Thoracic aorta (tissue), 2 donors: ENCODE measurements around the gene GINS2. TPM values are rescaled to one million over a fixed set of nuclear protein-coding genes. Genes with fewer than 3 reads are reported as not detected.

ENCODE experiments used
- ATAC-seq: fragments of 150-250 bp; one replicate; pipeline ENCODE4 v1.8.0; 2017; ENCODE audit warnings: low read depth; ENCODE audit not compliant: insufficient number of reproducible peaks, low FRiP score
- DNase-seq: peaks from one replicate; pipeline ENCODE4 v3.0.0-alpha.2; 2020; ENCODE audit warnings: low spot score
- H3K27ac ChIP-seq, 2 donors: fragments of 200-600 bp; sonication (generic); 1 replicate in 1 of 2; 2 replicates in 1 of 2; pipeline ENCODE4 v1.5.1; 2016; ENCODE audit warnings: mild to moderate bottlenecking in 2 of 2, moderate library complexity in 2 of 2
- H3K27me3 ChIP-seq: fragments of 200-600 bp; sonication (generic); replicated peaks from 2 replicates; pipeline ENCODE4 v1.6.0; 2016; ENCODE audit warnings: mild to moderate bottlenecking; ENCODE audit not compliant: insufficient read depth
- H3K36me3 ChIP-seq: fragments of 200-600 bp; sonication (generic); one replicate; pipeline ENCODE4 v1.5.1; 2016
- H3K4me1 ChIP-seq, 2 donors: fragments of 200-600 bp; sonication (generic); 1 replicate in 1 of 2; 2 replicates in 1 of 2; pipeline versions ENCODE4 v1.5.1 to v1.6.0; 2016; ENCODE audit warnings: low read depth in 2 of 2, mild to moderate bottlenecking in 1 of 2; ENCODE audit not compliant: control insufficient read depth in 1 of 2
- H3K4me3 ChIP-seq: fragments of 200-600 bp; sonication (generic); 2 replicates; pipeline ENCODE4 v1.5.1; 2016; ENCODE audit warnings: mild to moderate bottlenecking
- H3K9me3 ChIP-seq: fragments of 200-600 bp; sonication (generic); 2 replicates; pipeline ENCODE4 v1.5.1; 2016
- CTCF ChIP-seq: fragments of 200-600 bp; sonication (generic); IDR thresholded peaks from one replicate; pipeline ENCODE4 v1.5.1; 2019; ENCODE audit warnings: antibody characterized with exemption
- total RNA-seq, 2 donors: library from RNA; depleted of rRNA; stranded (reverse); fragments of >200 nt; gene quantifications; one replicate each; pipeline versions ENCODE4 v1.1.0 to v1.2.3, GENCODE V29; 2016

The GINS2 gene
- total RNA-seq, 2 donors from 2014 or later, result 0.28 to 2.0 TPM

DNA sequence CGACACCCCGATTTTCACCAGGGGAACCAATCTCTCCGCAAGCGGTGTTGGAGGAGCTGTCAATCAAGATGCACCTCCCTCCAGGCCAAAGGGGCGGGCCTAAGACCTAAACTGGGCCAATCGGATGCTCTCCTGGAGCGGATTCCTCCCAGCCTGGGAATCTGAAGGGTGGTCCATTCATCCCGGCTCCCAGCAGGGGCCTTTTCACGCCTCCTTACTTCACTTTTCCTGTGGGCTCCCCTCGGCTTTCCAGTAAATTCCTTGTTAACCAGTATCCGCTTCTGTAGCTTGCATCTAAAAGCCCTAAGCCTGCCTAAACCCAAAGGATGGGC lies 45.1 kb upstream of the GINS2 start:
- TF ChIP-seq CTCF, result no peak
- no peak overlapping the region for H3K4me3 ChIP-seq
- no peaks in the 10 kb centered on the region for H3K27me3 ChIP-seq
- ATAC-seq, result no peak
- no peaks in the 10 kb centered on the region for H3K9me3 ChIP-seq
- no peak overlapping the region for H3K27ac ChIP-seq
- H3K4me1 ChIP-seq, result no peaks in the 10 kb centered on the region
- no peaks in the 10 kb centered on the region for H3K36me3 ChIP-seq
- DNase-seq, result no peak

GRCh38 chr16:85733155-85733838 lies 44.5 kb upstream of the GINS2 start:
- H3K9me3 ChIP-seq, result no peaks in the 10 kb centered on the region
- no peak overlapping the region for H3K4me3 ChIP-seq
- no peaks in the 10 kb centered on the region for H3K27me3 ChIP-seq
- no peaks in the 10 kb centered on the region for H3K4me1 ChIP-seq
- ATAC-seq (no peak), DNase-seq (no peak)
- no peaks in the 10 kb centered on the region for H3K36me3 ChIP-seq
- no peak overlapping the region for H3K27ac ChIP-seq
- no peak for TF ChIP-seq CTCF

GRCh38 chr16:85731179-85731578 lies 42.4 kb upstream of the GINS2 start:
- TF ChIP-seq CTCF, result no peak
- no peak for ATAC-seq
- no peaks in the 10 kb centered on the region for H3K9me3 ChIP-seq
- no peaks in the 10 kb centered on the region for H3K36me3 ChIP-seq
- no peak overlapping the region for H3K27ac ChIP-seq
- no peaks in the 10 kb centered on the region for H3K4me1 ChIP-seq
- H3K4me3 ChIP-seq, result no peak overlapping the region
- H3K27me3 ChIP-seq, result no peaks in the 10 kb centered on the region
- no peak for DNase-seq

DNA sequence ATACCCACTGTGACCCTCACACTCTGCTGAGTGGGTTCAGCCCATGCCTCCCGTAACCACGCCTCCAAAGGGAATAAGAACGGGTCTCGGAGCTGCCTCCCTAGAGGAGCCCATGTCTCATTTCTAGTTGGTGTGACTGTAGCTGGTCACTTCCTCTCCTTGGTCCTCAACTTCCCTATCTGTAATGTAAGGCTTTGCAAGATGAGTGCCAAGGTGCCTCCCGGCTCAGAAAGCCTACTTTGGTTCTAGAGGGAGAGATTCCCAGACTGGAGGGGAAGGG lies 41.4 kb upstream of the GINS2 start:
- Histone ChIP-seq H3K9me3 (no peaks in the 10 kb centered on the region), H3K36me3 (no peaks in the 10 kb centered on the region), H3K27me3 (no peaks in the 10 kb centered on the region), H3K4me1 (no peaks in the 10 kb centered on the region), H3K4me3 (no peak overlapping the region), H3K27ac (no peak overlapping the region)
- TF ChIP-seq CTCF, result no peak
- ATAC-seq, result no peak
- no peak for DNase-seq

DNA sequence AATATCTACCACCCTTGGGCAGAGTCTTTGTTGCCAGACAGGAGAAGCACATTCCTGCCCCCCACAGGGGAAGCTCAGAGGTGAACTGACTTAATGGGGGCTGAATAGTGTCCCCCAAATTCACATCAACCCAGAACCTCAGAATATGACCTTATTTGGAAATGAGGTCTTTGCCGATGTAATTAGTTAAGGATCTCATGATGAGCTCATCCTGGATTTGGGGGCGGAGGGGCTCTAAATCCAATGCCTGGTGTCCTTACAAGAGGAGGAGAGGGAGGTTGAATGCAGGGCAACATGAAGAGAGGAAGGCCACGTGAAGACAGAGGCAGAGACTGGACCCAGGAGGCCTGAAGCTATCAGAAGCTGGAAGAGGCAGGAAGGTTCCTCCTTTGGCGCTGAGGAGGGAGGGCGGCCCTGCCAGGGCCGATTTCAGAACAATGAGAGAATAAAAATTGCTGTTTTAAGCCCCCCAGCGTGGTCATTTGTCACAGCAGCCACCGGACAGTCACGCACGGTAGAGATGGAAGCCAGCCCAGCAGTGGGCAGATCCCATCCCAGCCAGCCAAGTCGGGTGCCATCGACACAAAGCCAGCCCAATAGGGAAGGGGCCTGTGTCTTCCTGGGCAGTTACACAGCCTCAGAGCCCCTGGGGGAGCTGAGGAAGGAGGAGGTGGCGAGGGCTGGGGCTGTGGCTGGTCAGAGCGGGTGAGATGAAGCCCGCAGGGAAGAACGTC lies 40.9 kb upstream of the GINS2 start:
- H3K9me3 ChIP-seq, result no peaks in the 10 kb centered on the region
- no peak for TF ChIP-seq CTCF
- no peak overlapping the region for H3K27ac ChIP-seq
- DNase-seq (no peak), ATAC-seq (no peak)
- H3K4me1 ChIP-seq, result no peaks in the 10 kb centered on the region
- H3K4me3 ChIP-seq, result no peak overlapping the region
- H3K27me3 ChIP-seq, result no peaks in the 10 kb centered on the region
- no peaks in the 10 kb centered on the region for H3K36me3 ChIP-seq
